HEK293T (cell line): ENCODE results near the gene TERB1.

ENCODE experiments used
- BHLHE40 ChIP-seq: fragments of 450-650 bp; IDR thresholded peaks from 2 replicates; pipeline ENCODE4 v1.6.1; 2016; ENCODE audit warnings: mild to moderate bottlenecking, moderate library complexity, borderline replicate concordance
- FOXA1 ChIP-seq: fragments of 450-650 bp; IDR thresholded peaks from 2 replicates; pipeline ENCODE4 v1.6.1; 2016; ENCODE audit warnings: mild to moderate bottlenecking
- FOXK2 ChIP-seq: fragments of 450-650 bp; IDR thresholded peaks from 2 replicates; pipeline ENCODE4 v1.6.1; 2016; ENCODE audit warnings: mild to moderate bottlenecking
- FOXM1 ChIP-seq: fragments of 450-650 bp; IDR thresholded peaks from 2 replicates; pipeline ENCODE4 v1.6.1; 2017; ENCODE audit warnings: mild to moderate bottlenecking, borderline replicate concordance
- HDGF ChIP-seq: fragments of 450-650 bp; IDR thresholded peaks from 2 replicates; pipeline ENCODE4 v1.6.1; 2017; ENCODE audit warnings: antibody characterized with exemption, borderline replicate concordance
- SP1 ChIP-seq: fragments of 450-650 bp; IDR thresholded peaks from 2 replicates; pipeline ENCODE4 v1.6.1; 2017

GRCh38 chr16:66849549-66849948, 48.2 kb upstream of the TERB1 start:
- TF ChIP-seq FOXM1 (no peak), HDGF (no peak), SP1 (no peak), BHLHE40 (no peak), FOXA1 (no peak), FOXK2 (no peak)
